ENCODE results near the gene MKI67.

MKI67 gene

DNA sequence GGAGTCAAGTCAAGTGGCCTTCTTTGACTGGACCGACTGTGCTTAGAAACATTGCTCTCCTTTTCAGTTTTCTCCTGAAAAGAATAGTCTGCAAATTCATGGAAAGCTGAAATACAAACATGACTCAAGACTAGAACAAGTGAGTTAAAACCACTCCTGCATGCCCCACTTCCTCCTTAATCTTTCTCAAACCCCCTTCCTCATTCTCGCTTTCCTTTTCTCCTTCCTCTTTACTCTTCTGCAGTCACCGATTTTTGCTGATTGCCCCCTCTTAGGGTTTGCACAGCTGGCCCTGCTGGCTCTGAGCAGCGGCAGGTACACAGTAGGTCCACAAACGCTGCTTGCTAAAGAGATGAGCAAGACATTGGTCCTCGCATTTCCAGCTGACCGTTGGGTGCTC lies 34.8 kb upstream of the MKI67 start:
- Histone ChIP-seq H3K4me1 (ENCODE audit: control insufficient read depth, low read length) (peaks cover 5% of the 10 kb centered on the region), H3K79me2 (ENCODE audit: control insufficient read depth, low read length) (no peaks in the 10 kb centered on the region), H3K4me3 (ENCODE audit: low read length) (no peak overlapping the region), H3K36me3 (ENCODE audit: control insufficient read depth, low read length) (no peaks in the 10 kb centered on the region), H3F3A (ENCODE audit: control insufficient read depth, insufficient read depth) (no peaks in the 10 kb centered on the region), H3K27ac (ENCODE audit: low read depth, low read length) (no peak overlapping the region), H4K20me1 (ENCODE audit: control insufficient read depth, insufficient read depth, low read depth, low read length) (0 out of 2 replicates have a peak, but pooled peaks cover under 1% of the 10 kb centered on the region), H3K27me3 (ENCODE audit: control insufficient read depth, low read length) (peaks cover 25% of the 10 kb centered on the region), H3K9me3 (ENCODE audit: control insufficient read depth, insufficient read depth, low read length) (no peaks in the 10 kb centered on the region), H3K9me2 (replicated peaks; ENCODE audit: control insufficient read depth, low read length) (no peaks in the 10 kb centered on the region), H3K4me2 (ENCODE audit: low read length) (no peak overlapping the region)
- TF ChIP-seq CTCF (IDR thresholded peaks at IDR 0.05; ENCODE audit: low read depth, low read length, poor library complexity, severe bottlenecking) (no peak), EZH2phosphoT487 (IDR thresholded peaks at IDR 0.05; ENCODE audit: borderline replicate concordance, low read length) (no peak)

DNA sequence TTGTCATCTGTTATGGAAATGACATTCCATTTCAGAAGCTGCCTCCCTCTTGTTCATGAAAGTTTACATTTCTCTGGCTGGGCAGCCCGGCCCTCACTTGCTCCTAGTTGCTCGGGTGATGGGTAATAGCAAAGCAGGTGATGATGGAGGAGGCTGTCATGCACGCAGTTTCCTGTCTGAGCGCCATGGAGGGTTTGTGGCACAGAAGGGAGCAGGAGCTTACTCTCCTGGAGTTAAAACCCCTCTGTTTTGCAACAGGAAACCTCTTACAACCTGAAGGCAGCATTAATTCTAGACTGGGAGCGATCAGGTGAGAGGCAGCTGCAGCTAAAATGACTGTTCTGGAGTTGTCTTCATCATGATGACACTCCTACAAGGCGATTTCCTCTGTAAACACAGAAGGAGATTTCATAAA lies 34.1 kb upstream of the MKI67 start:
- no peak overlapping the region for H3K4me3 ChIP-seq (ENCODE audit: low read length)
- H3K9me2 ChIP-seq (replicated peaks; ENCODE audit: control insufficient read depth, low read length) = no peaks in the 10 kb centered on the region
- no peak overlapping the region for H3K27ac ChIP-seq (ENCODE audit: low read depth, low read length)
- no peak overlapping the region for H3K4me2 ChIP-seq (ENCODE audit: low read length)
- no peaks in the 10 kb centered on the region for H3F3A ChIP-seq (ENCODE audit: control insufficient read depth, insufficient read depth)
- TF ChIP-seq EZH2phosphoT487 (IDR thresholded peaks at IDR 0.05; ENCODE audit: borderline replicate concordance, low read length) (no peak), CTCF (IDR thresholded peaks at IDR 0.05; ENCODE audit: low read depth, low read length, poor library complexity, severe bottlenecking) (no peak)
- H3K9me3 ChIP-seq (ENCODE audit: control insufficient read depth, insufficient read depth, low read length) = no peaks in the 10 kb centered on the region
- H3K36me3 ChIP-seq (ENCODE audit: control insufficient read depth, low read length) = no peaks in the 10 kb centered on the region
- H3K4me1 ChIP-seq (ENCODE audit: control insufficient read depth, low read length) = peaks cover 5% of the 10 kb centered on the region
- no peaks in the 10 kb centered on the region for H3K79me2 ChIP-seq (ENCODE audit: control insufficient read depth, low read length)
- H3K27me3 ChIP-seq (ENCODE audit: control insufficient read depth, low read length) = peaks cover 28% of the 10 kb centered on the region
- H4K20me1 ChIP-seq (ENCODE audit: control insufficient read depth, insufficient read depth, low read depth, low read length) = 0 out of 2 replicates have a peak, but pooled peaks cover 3% of the 10 kb centered on the region

DNA sequence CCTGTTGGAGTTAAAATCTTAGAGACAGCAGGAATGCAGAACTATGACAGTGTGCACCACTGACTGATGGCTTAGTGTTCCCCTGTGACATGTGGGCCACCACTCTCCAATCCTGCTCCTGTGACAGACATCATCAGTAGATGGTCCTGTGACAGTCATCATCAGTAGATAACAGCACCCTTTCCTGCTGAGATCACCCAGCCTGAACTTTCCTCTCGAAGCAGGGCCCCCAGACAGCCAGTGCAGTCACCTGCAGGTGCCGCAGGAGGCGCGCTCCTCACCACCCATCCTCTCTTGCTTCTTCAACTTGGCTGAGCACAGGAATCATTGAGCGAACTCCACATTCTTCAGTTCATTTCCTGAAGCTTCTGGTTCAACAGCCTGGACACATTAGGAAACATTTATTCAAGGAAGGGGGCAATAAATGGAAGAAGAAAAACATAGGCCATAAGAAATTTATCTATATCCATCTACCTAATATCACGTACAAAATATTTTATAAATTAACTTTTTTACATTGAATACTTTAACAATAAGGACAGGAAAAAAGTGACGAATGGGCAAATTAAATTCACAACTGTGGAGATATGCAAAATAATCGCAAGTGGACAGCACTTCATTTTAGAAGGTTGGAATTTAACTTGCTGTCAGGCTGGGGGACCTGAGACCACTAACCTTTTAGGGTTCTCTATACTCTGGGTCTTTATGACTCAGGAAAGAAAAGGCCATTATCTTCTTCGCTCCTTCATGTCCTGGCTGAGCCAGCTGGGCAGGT lies 32.0 kb upstream of the MKI67 start:
- peaks cover 5% of the 10 kb centered on the region for H3K4me1 ChIP-seq (ENCODE audit: control insufficient read depth, low read length)
- peaks cover 17% of the 10 kb centered on the region for H3K27me3 ChIP-seq (ENCODE audit: control insufficient read depth, low read length)
- no peak overlapping the region for H3K4me3 ChIP-seq (ENCODE audit: low read length)
- no peaks in the 10 kb centered on the region for H3K79me2 ChIP-seq (ENCODE audit: control insufficient read depth, low read length)
- H3F3A ChIP-seq (ENCODE audit: control insufficient read depth, insufficient read depth) = no peaks in the 10 kb centered on the region
- 0 out of 2 replicates have a peak, but pooled peaks cover 3% of the 10 kb centered on the region for H4K20me1 ChIP-seq (ENCODE audit: control insufficient read depth, insufficient read depth, low read depth, low read length)
- H3K9me3 ChIP-seq (ENCODE audit: control insufficient read depth, insufficient read depth, low read length) = no peaks in the 10 kb centered on the region
- TF ChIP-seq EZH2phosphoT487 (IDR thresholded peaks at IDR 0.05; ENCODE audit: borderline replicate concordance, low read length) (no peak), CTCF (IDR thresholded peaks at IDR 0.05; ENCODE audit: low read depth, low read length, poor library complexity, severe bottlenecking) (no peak)
- H3K4me2 ChIP-seq (ENCODE audit: low read length) = no peak overlapping the region
- H3K36me3 ChIP-seq (ENCODE audit: control insufficient read depth, low read length) = no peaks in the 10 kb centered on the region
- H3K27ac ChIP-seq (ENCODE audit: low read depth, low read length) = no peak overlapping the region
- H3K9me2 ChIP-seq (replicated peaks; ENCODE audit: control insufficient read depth, low read length) = no peaks in the 10 kb centered on the region

Measured in DOHH2 (cell line).